Measurements from ENCODE around the gene HIVEP3. TPM values are rescaled to one million over a fixed set of nuclear protein-coding genes. Genes with fewer than 3 reads are reported as not detected.

HIVEP3 gene
- total RNA-seq, 1 experiment from 2014 or later = 0.55 TPM

GRCh38 chr1:41545996-41546832, 372.5 kb downstream of the HIVEP3 start:
- POLR2A ChIA-PET = no interaction called here
- Mint-ChIP-seq H3K4me3 (no peak overlapping the region), H3K27me3 (ENCODE audit: low read depth) (peaks cover 9% of the 10 kb centered on the region; the same call in 1 of the 2 replicates), H3K4me1 (no peaks in the 10 kb centered on the region), H3K9me3 (peaks cover 16% of the 10 kb centered on the region), H3K36me3 (no peaks in the 10 kb centered on the region), H3K27ac (no peak overlapping the region)
- CTCF ChIA-PET = interaction anchor here (1.9 kb wide), 1 partner anchor 28 kb away, joined by 8 read pairs; no protein-coding TSS in a partner anchor
- TF ChIP-seq ZNF532 (CRISPR knock-in tag; IDR thresholded peaks at IDR 0.05; ENCODE audit: borderline replicate concordance) = no peak
- TF ChIP-seq, protein P1, sequence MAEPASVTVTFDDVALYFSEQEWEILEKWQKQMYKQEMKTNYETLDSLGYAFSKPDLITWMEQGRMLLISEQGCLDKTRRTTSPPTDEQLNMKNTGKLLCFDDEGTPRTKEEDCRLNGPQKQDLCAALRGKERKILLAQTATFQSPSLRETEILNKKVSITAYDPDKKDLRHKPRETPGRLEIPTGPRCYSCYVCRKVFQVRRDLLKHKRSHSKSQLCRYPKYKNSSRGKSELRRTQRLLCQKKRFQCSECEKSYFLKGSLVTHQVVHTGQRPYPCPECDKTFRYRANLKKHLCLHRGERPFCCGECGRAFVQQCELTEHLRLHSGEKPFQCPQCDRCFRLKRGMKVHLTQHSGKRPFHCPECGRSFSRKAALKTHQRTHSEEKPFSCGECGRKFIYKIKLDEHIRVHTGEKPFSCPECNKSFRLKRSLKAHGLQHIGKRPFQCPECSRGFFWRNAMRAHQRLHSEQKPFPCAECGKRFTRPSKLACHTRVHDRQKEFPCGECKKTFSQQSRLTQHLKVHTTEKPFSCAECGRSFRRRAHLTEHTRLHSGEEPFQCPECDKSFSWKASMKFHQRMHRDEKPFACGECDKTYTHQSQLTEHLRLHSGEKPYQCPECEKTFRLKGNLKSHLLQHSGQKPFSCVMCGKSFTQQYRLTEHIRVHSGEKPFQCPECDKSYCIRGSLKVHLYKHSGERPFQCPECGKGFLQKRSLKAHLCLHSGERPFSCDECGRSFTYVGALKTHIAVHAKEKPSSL (CRISPR knock-in tag; conservative IDR thresholded peaks at IDR 0.05) = no peak
- TF ChIP-seq FOXJ3 (CRISPR knock-in tag; IDR thresholded peaks at IDR 0.05; ENCODE audit: borderline replicate concordance) = no peak
- no peak for TF ChIP-seq MXD4 (CRISPR knock-in tag; IDR thresholded peaks at IDR 0.05; ENCODE audit: borderline replicate concordance)
- TF ChIP-seq, protein P2, sequence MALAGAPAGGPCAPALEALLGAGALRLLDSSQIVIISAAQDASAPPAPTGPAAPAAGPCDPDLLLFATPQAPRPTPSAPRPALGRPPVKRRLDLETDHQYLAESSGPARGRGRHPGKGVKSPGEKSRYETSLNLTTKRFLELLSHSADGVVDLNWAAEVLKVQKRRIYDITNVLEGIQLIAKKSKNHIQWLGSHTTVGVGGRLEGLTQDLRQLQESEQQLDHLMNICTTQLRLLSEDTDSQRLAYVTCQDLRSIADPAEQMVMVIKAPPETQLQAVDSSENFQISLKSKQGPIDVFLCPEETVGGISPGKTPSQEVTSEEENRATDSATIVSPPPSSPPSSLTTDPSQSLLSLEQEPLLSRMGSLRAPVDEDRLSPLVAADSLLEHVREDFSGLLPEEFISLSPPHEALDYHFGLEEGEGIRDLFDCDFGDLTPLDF (CRISPR knock-in tag; IDR thresholded peaks at IDR 0.05) = no peak
- TF ChIP-seq, protein P3, sequence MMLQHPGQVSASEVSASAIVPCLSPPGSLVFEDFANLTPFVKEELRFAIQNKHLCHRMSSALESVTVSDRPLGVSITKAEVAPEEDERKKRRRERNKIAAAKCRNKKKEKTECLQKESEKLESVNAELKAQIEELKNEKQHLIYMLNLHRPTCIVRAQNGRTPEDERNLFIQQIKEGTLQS (CRISPR knock-in tag; conservative IDR thresholded peaks at IDR 0.05) = no peak
- no peak for TF ChIP-seq SMAD4 (CRISPR knock-in tag; IDR thresholded peaks at IDR 0.05)
- no peak for TF ChIP-seq ETV6 (CRISPR knock-in tag; IDR thresholded peaks at IDR 0.05)
- TF ChIP-seq NR1H2 (CRISPR knock-in tag; IDR thresholded peaks at IDR 0.05) = no peak
- TF ChIP-seq GABPB1 (CRISPR knock-in tag; IDR thresholded peaks at IDR 0.05) = no peak
- ATAC-seq (no peak), DNase-seq (ENCODE audit: low spot score) (no peak)

GRCh38 chr1:41542196-41542930, 376.4 kb downstream of the HIVEP3 start:
- Mint-ChIP-seq H3K27ac (no peak overlapping the region), H3K4me3 (no peak overlapping the region), H3K4me1 (no peaks in the 10 kb centered on the region), H3K36me3 (no peaks in the 10 kb centered on the region), H3K27me3 (ENCODE audit: low read depth) (no peaks in the 10 kb centered on the region), H3K9me3 (peaks cover 6% of the 10 kb centered on the region)
- no peak for TF ChIP-seq ZNF532 (CRISPR knock-in tag; IDR thresholded peaks at IDR 0.05; ENCODE audit: borderline replicate concordance)
- TF ChIP-seq GRHL2 (CRISPR knock-in tag; IDR thresholded peaks at IDR 0.05; ENCODE audit: insufficient replicate concordance, severe bottlenecking) = no peak
- TF ChIP-seq ZNF423 (CRISPR knock-in tag; IDR thresholded peaks at IDR 0.05) = no peak
- TF ChIP-seq PRRX2 (CRISPR knock-in tag; IDR thresholded peaks at IDR 0.05) = no peak
- TF ChIP-seq FOXP1 (CRISPR knock-in tag; IDR thresholded peaks at IDR 0.05; ENCODE audit: borderline replicate concordance) = no peak
- TF ChIP-seq CREM (CRISPR knock-in tag; IDR thresholded peaks at IDR 0.05) = no peak
- DNase-seq (ENCODE audit: low spot score) = no peak
- ChIA-PET CTCF (interaction anchor here (1.3 to 2.7 kb wide), 3 partner anchors 19 to 29 kb away, joined by 3 to 13 read pairs (median 5); no protein-coding TSS in a partner anchor), POLR2A (no interaction called here)
- no peak for ATAC-seq

All from WTC11 (cell line).